HG03378 (cell line): ENCODE results near the gene CAPG.
"Not testable (repeated sequence)": the region's sequence is repeated elsewhere in the genome, so short reads cannot be mapped to it uniquely, and the experiment has no call there.

Source experiments
- ATAC-seq: cut with Tn5 transposase; IDR thresholded peaks from one replicate; pipeline ENCODE4 v1.9.1; 2021; ENCODE audit warnings: mild to moderate bottlenecking, moderate library complexity; ENCODE audit not compliant: unreplicated experiment

CAPG gene

DNA sequence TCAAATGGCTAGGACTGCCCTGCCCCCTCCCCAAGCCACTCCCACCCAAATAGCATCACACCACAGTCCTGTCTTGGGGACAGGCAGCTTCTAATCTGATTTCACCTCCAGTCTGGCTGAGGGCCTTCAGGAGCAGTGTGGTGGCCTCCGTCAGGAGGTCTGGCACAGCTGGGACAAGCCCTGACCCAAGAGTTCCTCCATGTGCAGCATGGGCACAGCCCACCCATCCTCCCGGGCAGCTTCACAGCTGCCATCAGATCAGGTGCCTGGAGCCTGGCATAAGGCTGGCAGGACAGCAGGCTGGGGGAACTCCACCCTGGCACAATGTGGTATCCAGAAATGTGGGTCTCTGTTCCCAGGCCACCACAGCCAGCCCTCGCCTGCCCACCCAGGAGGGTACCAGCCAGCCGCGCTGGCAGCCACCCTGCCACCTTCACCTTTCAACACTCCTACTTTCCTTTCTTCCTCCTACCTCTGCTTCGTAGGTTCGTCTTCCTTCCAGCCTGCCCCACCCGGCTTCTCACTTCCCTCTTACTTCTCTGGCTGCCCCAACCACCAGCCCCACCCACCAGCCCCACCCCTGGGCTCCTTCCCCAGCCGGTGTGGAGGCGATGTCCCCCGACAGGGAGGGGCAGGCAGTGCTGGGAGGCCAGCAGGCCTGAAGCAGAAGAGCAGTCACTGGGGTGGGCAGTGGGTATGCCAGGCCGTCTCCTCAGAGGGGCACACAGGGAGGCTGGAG lies at the start of gene CAPG:
Gene CAPG (minus strand): TSS at position 522 of the 739 bp plus-strand sequence. CDS start 8,221 bp downstream, outside the sequence.
- ATAC-seq = peak; percentile 39

DNA sequence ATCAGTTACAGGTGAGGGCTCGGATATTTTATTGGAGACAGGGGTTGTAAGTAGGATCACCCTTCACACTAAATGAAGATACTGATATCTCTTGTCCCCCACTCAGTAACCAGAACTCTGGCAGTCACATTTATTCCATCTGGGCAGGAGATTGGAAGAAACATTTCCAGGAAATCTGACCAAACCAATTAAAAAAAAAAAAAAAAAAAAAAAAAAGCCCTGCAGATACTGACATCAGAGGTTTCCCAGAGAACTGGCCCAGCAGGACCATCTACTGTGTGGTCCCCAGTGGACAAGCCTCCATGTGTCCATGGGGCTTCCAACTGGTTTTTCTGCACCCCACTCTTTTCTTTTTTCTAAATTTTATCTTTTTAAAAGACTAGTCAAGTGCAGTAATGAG lies 49.6 kb upstream of the CAPG start:
- no peak for ATAC-seq

GRCh38 chr2:85458601-85459563 lies 48.7 kb upstream of the CAPG start:
- no peak for ATAC-seq

GRCh38 chr2:85457877-85458316 lies 47.7 kb upstream of the CAPG start:
- ATAC-seq = no peak

DNA sequence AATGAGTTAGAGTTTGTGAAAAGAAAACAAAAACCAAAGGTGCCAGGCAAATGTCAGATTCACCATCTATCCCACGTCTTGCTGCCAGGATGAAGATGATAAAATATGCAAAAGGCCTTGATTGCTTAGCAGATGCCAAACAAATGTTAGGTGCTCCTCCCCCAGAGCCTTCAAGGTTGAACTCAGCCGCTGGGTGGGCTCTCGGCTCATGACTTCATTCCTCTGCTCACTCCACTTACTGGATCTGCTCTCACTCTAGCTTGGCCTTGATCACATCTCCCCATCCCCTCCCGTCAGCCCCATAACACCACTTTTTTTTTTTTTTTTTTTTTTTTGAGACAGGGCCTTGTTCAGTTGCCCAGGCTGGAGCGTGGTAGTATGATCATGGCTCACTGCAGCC lies 46.9 kb upstream of the CAPG start:
- ATAC-seq = no peak

GRCh38 chr2:85455552-85456090 lies 45.5 kb upstream of the CAPG start:
- ATAC-seq = no peak

DNA sequence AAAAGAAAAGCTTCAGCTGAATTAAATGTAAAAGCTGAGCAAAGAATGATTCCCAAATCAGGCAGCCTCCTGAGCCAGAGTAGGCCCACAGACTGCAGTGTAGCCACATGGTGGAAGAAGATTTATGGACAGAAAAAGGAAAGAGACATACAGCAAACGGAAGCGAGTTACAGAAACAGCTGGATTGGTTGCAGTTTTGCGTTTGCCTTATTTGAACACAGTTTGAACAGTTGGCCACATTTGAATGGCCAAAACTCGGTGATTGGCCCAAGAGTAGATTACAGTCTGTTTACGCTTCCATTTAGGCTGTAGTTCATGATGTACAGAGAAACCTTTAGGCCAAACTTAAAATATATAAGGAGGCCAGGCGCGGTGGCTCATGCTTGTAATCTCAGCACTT lies 43.4 kb upstream of the CAPG start:
- ATAC-seq = no peak

GRCh38 chr2:85452237-85452636 lies 42.1 kb upstream of the CAPG start:
- no peak for ATAC-seq

- ATAC-seq = no peak
These were observed 39.0 kb upstream of the CAPG start for GRCh38 chr2:85449214-85449588.

DNA sequence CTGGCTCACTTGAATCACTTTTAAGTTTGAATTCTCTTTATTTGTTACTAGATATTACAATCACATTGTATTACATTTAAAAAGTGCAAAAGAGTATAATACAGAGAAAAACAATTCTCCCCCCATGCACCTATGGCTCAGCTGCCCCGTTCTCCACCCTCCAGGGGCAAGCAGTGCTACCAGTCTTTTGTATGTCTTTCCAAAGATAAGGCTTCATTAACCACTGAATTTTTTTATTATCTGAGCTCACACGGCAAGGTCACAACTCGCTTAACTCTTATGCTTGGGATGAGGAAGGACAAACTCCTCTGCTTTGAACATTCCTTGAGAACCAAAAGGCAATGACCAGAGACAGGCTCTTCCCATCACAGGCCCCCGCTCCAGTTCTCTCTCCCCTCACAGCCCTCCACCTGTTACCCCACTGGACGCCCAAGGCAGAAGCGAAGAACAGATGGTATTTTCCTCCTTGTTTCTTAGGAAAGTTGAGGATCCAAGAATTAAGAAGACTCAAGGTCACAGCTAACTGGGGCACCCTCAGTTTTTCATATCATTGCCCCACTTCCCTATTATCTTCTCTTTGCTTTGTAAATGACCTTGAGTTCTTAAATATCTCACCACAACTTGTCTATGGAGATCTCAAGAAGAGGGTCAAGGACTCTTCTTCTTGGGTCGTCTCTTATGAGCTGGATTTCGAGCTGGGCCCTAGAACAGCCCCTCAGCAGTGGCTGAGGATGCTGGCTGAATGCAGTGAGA lies 38.5 kb upstream of the CAPG start:
- no peak for ATAC-seq

GRCh38 chr2:85447222-85447585 lies 37.0 kb upstream of the CAPG start:
- no peak for ATAC-seq

GRCh38 chr2:85446296-85447221 lies 36.4 kb upstream of the CAPG start:
- ATAC-seq = no peak

DNA sequence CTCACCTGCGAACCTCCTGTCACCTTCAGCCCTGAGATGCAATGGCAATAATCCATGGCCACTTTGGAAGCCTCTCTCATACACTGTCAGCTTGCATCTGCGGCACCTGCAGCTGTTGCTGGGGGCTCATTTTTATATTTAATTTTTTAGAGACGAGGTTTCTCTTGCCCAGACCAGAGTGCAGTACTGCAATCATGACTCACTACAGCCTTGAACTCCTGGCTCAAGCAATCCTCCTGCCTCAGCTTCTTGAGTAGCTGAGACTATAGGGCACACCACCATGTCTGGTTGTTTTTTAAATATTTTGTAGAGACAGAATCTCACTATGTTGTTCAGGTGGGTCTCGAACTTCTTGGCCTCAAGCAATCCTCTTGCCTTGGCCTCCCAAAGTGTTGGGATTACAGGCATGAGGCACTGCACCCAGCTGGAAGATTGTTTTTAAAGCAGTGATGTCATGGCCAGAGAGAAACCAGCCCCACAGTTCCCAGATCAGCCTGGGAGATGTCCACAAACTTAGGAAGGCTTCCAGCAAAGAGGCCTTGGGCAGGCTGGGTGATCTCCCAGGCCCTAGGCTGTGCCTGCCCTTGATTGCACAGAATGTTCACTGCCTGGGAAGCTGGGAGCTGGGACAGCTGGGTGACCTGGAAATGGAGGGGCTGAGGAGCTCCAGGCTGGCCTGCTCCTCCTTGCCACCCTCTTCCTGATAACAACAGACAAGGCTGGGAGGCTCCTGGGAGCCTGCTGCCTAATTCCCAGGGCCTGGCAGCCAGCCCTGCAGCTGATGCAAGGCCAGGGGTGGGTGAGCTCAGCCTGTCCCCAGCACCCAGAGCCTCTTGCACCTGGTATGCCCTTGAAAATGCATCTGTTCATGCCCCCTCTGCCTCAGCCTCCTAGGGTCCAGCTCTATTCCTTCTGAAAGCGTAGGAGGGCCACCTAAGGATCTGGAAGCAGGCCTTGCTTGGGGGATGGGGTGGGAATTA lies 35.4 kb upstream of the CAPG start:
- no peak for ATAC-seq

DNA sequence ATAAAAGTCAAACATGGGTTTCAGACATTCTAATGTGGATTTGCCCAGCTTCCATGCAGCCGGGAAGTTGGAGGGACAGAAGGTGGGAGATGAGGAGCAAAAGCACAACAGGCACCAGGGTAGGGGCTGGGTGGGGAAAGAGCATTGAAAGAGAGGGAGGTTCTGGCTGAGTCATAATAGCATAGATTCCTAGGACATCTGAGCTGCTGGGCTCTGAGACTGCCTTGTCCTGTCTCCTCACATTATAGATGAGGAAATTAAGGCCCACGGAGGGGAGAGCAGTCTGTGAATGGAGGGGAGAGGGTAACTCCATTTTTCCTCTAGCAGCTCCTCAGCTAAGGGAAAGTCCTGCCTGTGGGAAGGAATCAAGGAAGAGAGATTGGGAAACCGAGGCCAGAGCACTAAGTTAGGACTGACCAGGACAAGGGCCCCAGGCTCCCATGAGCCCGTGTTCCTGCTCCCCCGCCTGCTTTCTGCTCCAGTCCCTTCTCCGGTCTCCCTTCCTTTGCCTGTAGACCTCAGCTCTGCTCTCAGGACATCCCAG lies 34.5 kb upstream of the CAPG start:
- ATAC-seq = no peak

DNA sequence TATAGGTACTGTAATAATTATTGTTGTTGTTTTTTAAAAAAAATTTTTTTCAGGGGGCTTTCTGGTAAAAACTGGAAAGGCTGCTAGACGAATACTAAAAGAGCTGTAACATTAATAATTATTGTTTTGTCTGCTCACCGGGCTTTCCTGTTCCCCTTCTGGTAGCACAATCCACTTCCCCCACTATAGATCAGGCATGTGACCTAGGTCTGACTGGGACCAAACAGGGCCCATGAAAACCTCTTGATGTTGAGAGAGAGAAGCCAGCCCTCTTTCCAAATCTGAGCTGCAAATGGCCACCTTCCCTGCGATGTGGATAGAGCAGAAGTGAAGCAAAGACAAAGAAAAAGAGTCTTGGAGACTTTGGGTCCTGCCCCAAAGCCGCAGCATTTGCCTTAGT lies 31.7 kb upstream of the CAPG start:
- ATAC-seq = no peak

DNA sequence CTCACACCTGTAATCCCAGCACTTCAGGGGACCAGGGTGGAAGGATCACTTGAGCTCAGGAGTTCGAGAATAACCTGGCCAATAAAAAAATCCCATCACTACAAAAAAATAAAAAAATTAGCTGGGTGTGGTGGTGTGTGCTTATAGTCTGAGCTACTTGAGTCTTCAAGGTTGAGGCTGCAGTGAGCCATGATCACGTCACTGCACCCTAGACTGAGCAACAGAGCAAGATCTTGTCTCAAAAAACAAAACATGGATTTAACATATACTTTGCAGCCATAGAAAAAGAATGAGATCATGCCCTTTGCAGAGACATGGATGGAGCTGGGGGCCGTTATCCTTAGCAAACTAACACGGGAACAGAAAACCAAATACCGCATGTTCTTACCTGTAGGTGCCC lies 30.6 kb upstream of the CAPG start:
- ATAC-seq = no peak

GRCh38 chr2:85439986-85440385 lies 29.8 kb upstream of the CAPG start:
- ATAC-seq = no peak

GRCh38 chr2:85439569-85439968 lies 29.4 kb upstream of the CAPG start:
- ATAC-seq = not testable (repeated sequence)
